CD4-positive, alpha-beta T cell treated with Interleukin-12 subunit alpha and Interleukin-12 subunit beta, for 1 hour (primary cell): ENCODE measurements around the gene BABAM2.

Source experiments
- DNase-seq: peaks from one replicate; pipeline ENCODE4 v3.0.0-alpha.2; 2020

Gene BABAM2

DNA sequence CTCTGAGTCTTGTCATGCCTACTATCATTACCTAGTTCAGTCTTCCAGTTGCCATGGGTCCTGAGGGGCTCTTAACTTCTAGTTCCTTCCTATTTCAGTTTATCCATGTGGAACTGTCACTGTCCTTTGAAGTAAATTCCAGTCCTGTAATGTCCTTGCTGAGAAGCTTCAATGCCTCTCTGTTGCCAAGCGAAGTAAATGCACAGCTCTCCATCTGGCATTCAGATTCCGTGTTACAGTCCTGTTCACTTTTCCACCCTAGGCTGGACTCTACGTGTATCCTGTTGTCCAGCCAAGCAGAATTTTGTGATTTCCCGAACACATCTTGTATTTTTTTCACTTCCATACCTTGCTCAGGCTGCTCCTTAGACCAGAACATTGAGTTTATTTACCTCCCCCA is 245.3 kb downstream of the BABAM2 start:
- no peak for DNase-seq

DNA sequence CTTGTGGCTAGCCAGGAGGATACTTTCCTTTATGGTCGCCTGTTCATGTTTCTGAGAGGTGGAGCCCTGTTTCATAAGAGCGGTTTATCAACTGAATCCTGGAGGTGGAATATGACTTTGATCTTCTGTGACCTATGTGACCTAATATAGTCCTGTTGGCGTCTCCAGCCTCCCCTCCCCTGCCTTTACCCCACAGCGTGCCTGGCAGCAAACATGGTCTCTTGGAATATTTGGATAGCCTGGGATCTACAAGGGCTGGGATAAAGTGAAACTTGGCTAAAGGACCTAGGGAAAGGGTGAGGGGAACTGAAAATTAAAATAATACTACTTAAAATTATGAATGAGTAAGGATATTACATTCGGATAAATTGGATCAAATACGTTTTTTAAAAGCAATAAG is 246.0 kb downstream of the BABAM2 start:
- DNase-seq, result no peak

DNA sequence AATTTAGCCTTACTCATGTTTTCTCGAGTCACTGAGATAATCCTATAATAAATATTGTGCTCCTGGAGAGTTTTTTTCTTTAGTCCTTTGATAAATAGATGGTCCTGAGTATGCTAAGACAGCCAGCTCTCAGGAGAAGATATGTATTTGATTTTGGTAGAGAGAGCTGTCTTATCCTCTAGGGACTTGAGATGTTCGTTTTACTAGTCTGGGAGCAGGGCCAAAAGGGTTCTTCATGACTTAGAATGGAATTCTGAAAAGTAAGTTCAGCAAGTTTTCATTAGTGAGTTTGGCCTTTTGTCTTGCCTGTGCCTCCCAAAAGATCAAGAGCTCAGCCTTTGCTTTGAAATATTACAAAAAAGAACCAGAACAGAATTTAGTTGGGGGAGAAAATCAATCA is 246.7 kb downstream of the BABAM2 start:
- DNase-seq, result no peak

DNA sequence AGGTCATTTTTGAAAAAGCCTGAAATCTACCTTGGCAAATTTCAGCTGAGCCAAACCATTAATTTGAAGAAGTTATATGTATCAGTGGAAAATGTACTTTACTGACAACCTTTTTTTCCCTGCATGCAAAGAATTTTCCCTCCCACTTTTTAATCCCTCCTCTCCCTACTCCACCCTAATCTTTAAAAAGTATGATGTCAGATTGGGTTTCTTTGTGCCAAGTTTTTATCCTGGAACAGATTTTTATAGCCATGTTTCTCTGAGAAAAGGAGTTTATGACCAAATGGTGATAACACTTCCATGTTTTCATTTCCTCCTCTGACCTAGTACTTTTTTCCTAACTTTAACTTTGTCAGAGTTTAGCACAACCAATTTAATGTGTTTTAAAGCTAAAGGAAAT is 251.9 kb downstream of the BABAM2 start:
- no peak for DNase-seq

DNA sequence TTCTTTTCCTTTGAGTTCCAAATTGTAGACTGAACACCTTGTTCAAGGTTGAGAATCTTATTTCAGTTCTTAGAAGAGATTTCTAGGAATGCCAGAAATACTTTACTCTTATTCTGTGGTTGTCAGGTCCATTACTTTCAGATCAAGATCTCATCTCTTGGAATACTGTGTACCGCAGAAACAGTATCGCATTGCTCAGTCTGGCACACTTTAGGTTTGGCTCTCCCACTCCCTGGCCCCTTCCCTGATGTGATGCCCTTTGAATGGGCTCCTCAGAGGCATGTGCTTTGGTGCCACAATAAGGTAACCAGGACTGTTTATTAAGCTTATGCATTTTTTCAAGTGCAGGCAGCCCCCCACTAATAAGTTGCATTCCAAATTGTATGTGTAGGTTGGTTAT is 257.5 kb downstream of the BABAM2 start:
- DNase-seq, result no peak

DNA sequence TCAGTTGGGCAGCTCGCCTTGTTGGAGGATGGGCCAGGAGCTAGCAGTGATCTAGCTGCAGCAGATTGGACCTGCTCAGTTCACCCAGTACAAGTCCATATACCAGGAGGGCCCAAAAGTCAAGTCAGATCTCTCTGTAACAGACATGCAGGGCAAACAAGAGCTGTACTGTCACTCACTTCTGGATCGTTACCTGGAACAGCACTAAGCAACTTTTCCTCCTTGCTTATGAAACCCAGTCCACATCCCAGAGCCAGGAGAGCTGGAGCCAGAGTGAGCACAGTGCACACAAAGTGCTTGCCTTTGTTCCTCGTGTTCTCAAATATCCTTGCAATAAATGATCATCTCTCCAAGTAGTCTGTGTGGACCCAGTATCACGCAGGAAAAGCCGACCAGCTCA is 258.0 kb downstream of the BABAM2 start:
- no peak for DNase-seq

DNA sequence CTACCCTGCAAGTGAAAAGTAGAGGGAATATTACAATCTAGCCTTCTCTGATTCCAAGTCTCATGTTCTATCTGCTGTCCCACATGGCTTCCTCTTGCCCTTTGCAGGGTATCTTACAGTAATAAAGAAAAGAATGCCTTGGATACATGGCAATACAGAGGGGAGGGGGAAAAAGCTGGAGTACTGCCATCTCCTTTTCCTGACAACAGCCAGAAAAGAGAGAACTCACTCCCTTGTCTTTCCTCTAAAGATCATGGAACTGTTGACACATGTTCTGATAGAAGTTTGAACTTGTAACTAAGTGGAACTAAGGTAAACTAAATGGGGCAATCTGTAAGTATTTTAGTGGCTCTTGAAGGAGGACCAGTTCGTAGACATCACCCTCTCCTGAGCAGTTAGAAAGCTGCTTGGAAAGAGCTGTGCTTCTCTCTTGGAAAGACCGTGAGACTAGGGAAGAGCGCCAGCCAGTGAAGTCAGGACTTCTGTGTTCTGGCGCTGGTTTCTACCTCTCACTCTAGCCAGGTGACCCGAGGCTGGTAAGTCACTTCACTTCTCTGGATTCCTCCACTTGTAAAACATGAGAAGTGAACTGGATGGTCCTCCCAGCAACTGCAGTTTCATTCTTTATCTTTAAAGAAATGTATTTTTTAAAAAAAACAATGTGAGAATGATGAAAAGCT is 259.8 kb downstream of the BABAM2 start:
- no peak for DNase-seq

DNA sequence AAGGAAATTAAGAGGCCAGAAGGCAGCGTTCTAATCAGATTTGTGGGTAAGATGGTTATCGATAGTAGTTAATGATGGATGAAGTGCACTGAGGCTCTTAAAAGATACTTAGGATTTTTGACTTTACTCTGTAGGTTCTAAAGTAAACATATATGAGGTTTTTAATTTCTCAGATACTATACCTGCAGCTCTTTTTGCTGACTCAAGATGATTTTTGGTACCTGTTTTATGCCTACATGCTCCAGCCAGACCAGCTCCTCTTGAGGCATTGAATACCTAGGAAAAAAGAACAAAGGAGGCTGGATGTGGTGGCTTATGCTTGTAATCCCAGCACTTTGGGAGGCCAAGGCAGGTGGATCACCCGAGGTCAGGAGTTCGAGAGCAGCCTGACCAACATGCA is 260.5 kb downstream of the BABAM2 start:
- no peak for DNase-seq

DNA sequence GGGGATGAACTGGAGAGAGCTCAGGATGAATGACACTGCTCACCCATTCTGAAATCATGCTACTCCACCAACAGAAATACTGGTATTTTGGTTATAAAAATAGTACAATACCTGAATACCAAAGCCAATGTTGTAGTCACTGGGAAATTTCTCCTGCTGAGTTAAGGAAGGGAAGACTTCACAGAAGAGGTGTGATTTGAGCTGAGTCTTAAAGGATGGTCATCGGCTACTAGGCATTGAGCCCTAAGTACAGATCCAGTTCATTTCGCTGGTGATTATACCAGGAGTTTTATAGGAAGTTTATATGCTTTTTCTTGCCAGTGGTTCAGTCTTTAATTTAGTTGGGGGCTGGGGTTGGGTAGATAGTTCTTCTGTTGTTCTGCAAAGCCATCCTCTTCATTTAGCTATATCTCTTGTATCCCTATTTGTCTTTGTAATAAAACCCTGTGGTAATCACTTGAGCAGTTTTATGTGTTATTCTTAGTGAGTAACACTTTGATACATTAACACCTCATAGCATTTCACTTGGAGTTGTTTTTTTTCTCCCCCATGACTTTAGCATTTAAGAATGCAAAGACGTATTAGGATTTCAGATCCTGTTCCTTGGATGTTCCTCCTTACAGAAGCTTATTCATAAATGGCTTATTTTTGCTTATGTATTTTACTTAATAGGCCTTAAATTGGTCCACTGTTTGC is 262.2 kb downstream of the BABAM2 start:
- no peak for DNase-seq

DNA sequence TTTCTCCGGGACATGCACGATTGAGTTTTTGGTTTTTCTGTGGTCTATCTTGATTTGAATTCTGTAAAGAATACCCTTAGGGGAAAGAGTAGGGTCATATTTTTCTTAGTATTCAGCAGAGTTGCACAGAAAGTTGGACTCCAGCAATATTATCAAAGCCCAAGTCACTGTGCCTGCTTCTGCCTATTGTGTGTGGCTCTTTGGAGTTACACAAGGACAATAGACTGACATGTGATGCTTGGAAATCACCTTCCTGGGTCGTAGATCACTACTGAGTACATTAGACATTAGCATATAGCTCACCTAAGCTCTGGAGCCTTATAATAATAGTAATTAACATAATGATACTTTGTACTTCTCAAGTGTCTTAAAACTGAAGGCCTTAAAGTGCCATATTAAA is 263.3 kb downstream of the BABAM2 start:
- DNase-seq, result no peak

DNA sequence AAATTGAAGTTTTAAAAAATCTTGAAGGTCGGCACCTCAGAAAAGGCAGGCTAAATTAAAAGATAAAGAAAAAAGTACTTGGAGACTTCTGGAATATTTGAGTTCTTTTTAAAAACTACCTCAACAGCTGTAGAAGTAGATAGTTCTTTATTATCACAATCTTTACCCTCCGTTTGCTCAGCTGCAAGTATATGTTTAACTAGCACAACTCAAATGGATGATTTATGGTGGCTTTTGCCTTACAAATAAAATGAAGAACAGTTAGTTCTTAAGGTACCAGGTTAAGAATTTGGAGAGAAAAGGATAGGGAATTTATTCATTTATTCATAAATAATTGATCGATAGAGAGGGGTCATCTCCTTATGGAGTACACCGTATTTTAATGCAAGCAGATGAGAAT is 264.6 kb downstream of the BABAM2 start:
- DNase-seq, result no peak

DNA sequence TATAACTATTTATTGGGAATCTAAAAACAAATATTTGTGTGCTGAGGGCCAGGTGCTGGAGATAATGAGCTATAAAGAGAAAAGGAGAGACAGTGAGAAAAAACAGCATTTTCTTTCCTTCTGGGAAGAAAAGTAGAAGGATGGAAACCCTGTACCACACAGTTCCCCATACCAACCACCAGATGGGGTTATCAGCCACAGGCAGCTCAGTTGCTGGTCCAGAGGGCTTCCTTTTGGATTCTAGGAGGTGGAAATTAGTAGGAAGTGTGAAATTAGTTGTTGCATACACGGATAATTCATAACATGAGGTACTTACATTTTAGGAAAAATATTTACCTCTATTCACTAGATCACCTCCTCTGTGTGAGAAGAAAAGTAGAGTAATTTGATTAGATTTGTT is 265.1 kb downstream of the BABAM2 start:
- no peak for DNase-seq

DNA sequence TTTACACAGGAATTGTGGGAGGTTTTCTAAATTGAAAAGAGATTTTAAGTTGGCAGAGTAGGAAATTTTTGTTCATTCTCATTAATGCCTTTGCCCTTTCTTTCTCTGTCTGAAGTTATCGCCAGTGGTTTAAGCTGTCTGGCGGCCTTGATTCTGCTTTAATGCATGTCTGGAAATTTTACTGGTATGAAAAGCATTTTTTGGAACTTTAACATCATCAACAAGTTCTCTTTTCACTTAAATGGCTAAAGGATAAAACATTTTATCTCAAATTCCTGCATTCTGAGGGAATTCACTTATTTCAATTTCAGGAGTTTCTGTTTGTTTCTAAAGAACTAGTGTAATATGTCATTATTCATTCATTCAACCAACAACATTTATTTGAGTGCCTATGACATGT is 268.3 kb downstream of the BABAM2 start:
- DNase-seq, result no peak

DNA sequence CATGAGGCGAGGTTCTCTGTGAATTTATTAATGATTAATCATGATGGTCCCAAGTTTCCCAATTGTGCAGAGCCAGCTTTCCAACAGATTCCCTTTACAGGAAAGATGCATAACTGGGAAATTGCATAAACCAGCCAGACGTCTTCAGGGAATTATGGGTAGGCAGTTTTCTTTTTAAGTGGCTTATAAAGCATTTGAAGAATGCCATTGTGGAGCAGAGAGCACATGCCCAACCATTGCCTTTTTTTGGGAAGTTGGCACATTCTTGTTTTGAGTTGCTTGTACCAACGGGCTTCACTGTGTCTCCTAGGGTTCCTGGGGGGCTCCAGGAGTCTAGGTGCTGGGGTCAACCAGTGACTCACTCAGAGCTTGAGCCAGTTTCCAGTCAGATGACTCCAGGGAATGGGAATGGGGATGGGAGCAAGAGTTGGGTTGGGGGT is 270.5 kb downstream of the BABAM2 start:
- no peak for DNase-seq

DNA sequence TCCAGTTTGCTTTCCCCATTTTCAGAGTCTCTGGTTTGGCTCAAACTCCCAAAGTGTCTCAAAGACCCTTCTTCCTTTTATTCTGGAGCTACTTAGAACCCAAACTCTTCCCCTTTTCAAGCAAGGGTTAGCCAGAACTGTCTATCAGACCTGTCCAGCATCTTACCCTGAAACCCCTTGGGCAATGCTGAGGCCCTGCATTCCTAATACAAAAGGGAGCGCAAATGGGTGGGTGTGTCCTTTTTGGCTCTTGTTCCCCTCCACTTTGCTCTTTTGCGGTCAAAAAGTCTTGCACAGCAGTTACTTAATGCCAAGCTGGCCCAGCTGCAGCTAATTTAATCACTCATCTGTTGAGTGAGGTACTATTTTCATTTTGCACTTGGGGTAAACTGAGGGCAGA is 270.9 kb downstream of the BABAM2 start:
- no peak for DNase-seq

DNA sequence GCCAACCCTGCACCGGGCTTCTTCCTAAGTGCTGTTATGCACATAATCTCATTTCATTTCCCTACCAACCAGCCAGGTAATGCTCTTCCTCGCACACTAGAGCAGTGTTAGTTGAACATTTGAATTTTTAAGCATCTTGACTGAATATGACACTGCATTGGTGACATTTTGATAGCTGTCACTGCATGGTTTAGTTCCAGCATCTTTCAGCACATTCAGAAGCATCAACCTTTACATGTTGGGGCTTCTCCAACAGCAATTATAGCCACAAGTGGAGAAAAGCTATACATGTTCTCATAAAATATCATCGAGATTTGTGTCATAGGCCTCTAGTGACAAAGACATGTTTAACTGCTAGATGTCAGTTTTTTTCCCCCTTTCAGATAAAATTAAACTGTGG is 272.0 kb downstream of the BABAM2 start:
- DNase-seq, result no peak

DNA sequence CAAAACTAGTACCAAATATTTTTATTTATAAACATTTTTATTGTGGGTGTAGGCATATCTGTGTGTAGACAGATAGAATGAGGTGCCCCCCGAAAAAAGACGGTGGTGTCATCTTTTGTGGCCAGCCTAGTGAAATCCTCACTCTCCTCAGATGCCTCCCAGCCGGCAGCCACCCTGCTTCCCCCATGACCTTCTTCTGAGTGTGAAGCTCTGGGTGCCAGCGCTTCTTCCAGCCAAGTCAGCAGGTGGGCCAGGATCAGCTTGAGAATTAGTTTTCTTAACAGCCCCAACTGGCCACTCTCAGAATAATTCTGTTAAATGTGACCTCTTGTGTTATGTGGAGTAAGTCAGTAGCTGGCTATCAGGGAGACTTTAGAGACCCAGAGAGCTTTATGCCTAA is 272.5 kb downstream of the BABAM2 start:
- no peak for DNase-seq

DNA sequence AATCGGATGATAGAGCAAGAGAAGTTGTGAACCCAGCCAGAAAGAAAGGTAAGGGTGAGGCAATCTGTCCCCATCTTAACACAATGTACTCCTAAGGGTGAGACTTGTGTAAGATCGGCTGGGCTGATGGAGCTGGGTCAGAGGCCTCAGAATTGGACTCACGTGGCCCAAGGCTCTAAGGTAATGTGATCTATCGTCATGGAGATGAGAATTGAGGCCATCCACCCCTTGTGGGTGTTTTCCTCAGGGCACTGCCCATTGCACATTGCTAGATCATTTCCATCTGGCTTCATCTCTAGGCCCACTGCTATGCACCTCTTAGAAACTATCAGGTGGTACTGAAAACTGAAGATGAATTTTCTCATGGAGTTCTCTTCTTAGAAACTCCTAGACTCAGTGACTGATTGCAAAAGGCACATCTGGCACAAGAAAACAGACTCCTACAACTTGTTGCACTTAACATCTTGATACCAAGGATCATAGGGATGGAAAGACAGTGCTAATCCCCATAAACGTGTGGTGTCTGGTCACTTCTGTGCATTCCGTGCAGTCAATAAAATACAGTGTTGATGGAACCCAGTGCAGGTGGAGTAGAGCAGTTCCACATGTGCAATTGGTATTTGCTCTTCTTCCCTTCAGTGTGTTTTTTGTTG is 273.2 kb downstream of the BABAM2 start:
- DNase-seq, result no peak

DNA sequence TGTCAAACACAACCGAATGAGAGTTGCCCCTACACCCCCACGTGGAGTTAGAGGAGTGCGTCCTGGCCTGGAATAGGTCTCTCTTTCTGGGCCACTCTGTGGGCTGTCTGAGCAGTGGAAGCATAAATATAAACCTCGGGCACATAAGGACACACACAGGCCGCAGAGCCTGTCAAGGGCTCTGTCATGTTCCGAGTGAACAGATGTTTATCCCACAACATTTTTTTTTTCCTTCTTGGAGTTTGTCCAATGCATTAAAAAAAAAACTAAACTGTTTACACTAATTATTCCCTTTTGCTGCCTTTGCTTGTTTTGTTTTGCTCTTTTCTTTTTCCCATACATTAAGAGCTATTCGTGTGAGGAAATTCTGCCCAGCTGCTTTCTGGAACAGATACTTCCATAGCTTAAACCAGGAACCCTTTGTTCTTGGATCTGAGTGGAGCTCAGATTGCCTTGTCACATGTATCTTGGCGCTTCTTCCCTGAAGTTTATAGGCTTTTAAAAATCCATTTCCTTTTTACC is 273.8 kb downstream of the BABAM2 start:
- no peak for DNase-seq

DNA sequence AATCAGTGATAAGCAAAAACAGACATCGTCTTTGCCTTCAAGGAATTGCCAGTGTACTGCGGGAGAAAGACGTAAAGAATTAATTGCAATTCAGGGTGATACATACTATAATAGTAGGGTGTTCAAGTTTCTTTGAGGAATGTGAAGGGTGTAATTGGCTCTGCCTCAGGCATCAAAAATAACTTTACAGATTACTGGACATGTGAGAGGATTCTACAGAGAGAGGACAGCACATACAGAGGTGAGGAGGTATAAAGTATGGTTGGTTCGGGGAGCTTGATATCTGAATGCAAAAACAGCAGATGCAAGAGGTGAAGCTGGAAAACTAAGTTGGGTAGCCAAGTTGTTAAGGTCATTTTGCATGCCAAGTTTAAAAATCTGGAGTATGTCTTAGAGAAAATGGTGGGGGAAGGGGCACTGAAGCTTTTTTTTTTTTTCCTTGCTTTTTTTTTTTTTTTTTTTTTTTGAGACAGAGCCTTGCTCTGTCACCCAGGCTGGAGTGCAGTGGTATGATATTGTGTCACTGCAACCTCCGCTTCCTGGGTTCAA is 274.6 kb downstream of the BABAM2 start:
- DNase-seq, result no peak

DNA sequence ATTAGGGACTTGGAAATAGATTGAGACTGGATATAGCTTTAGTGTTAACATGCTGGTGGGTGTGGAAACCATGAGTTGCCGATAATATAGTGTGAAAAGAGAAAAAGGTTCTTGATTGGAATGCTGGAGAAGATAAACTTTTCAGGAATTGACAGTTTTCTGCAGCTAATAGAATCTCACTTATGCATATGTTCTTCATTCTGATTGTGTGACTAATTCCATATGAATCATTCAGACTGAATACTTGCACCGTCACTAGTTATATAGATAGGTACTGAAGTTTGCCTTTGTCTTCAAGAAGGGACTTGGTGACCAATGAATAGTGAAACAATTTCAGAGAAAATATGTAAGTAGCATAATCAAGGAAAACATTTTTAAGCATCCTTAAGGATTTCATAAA is 276.4 kb downstream of the BABAM2 start:
- DNase-seq, result no peak

DNA sequence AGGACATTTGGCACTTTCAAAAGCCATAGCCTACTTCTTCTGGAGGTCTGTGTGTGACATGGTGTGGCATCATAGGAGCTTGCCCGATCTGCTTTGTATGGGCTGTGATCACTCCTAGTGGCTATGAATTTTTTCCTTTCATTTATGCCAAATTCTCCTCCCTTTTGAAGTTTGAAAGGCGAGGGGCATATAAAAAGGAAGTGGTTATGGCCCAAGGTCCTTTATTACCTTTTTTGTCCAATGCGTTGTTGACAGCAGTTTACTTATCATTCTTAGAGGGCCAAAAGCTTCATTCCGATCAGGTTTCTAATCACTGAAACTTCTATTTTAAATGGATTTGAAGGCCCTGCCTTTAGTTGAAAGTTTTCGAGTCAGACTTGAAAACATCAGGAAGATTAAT is 277.8 kb downstream of the BABAM2 start:
- no peak for DNase-seq

DNA sequence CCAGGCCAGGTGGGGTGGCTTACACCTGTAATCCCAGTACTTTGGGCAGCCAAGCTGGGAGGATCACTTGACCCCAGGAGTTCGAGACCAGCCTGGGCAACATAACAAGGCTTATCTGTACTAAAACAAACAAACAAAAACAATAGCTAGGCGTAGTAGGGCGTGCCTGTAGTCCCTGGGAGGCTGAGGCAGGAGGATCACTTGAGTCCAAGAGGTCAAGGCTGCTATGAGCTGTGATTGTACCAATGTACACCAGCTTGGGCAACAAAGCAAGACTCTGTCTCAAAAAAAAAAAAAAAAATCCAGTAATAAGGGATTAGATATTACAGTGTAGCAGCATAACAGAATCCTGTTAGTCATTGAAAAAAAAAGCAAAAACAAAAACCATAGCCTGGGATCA is 279.0 kb downstream of the BABAM2 start:
- DNase-seq, result no peak
